ENCODE measurements around the gene ARHGEF3.

Gene ARHGEF3

DNA sequence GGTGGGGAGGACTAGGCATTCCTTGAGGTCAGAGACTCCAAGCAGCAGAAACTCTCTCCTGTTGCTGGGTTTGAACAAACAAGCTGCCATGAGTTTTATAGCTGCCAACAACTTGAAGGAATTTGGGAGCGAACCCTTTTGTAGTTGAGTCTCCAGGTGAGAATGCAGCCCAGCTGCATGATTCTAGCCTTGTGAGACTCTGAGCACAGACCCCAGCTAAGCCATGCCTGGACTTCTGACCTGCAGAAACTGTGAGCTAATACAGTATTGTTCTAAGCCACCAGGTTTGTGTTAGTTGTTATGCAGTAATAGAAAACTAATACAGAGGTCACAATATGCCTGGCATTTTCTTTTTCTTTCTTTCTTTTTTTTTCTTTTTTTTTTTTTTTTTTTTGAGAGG lies 112.4 kb downstream of the ARHGEF3 start:
- Histone ChIP-seq H3K4me2 (ENCODE audit: low read length) (no peak overlapping the region), H3K9me3 (ENCODE audit: control insufficient read depth, insufficient read depth, low read length) (no peaks in the 10 kb centered on the region), H3K4me3 (ENCODE audit: low read length) (no peak overlapping the region), H3K27me3 (ENCODE audit: control insufficient read depth, low read length) (no peaks in the 10 kb centered on the region), H3K79me2 (ENCODE audit: control insufficient read depth, low read length) (no peaks in the 10 kb centered on the region), H3K4me1 (ENCODE audit: control insufficient read depth, low read length) (peaks cover 21% of the 10 kb centered on the region), H3K9me2 (replicated peaks; ENCODE audit: control insufficient read depth, low read length) (no peaks in the 10 kb centered on the region), H3K36me3 (ENCODE audit: control insufficient read depth, low read length) (peaks cover 3% of the 10 kb centered on the region; the same call in 1 of the 2 replicates), H3F3A (ENCODE audit: control insufficient read depth, insufficient read depth) (0 out of 2 replicates have a peak, but pooled peaks cover 2% of the 10 kb centered on the region), H3K27ac (ENCODE audit: low read depth, low read length) (no peak overlapping the region), H4K20me1 (ENCODE audit: control insufficient read depth, insufficient read depth, low read depth, low read length) (no peaks in the 10 kb centered on the region)
- TF ChIP-seq, protein P1, sequence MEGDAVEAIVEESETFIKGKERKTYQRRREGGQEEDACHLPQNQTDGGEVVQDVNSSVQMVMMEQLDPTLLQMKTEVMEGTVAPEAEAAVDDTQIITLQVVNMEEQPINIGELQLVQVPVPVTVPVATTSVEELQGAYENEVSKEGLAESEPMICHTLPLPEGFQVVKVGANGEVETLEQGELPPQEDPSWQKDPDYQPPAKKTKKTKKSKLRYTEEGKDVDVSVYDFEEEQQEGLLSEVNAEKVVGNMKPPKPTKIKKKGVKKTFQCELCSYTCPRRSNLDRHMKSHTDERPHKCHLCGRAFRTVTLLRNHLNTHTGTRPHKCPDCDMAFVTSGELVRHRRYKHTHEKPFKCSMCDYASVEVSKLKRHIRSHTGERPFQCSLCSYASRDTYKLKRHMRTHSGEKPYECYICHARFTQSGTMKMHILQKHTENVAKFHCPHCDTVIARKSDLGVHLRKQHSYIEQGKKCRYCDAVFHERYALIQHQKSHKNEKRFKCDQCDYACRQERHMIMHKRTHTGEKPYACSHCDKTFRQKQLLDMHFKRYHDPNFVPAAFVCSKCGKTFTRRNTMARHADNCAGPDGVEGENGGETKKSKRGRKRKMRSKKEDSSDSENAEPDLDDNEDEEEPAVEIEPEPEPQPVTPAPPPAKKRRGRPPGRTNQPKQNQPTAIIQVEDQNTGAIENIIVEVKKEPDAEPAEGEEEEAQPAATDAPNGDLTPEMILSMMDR (IDR thresholded peaks at IDR 0.05; ENCODE audit: low read depth, low read length, poor library complexity, severe bottlenecking) = no peak
- no peak for TF ChIP-seq EZH2phosphoT487 (IDR thresholded peaks at IDR 0.05; ENCODE audit: borderline replicate concordance, low read length)

DNA sequence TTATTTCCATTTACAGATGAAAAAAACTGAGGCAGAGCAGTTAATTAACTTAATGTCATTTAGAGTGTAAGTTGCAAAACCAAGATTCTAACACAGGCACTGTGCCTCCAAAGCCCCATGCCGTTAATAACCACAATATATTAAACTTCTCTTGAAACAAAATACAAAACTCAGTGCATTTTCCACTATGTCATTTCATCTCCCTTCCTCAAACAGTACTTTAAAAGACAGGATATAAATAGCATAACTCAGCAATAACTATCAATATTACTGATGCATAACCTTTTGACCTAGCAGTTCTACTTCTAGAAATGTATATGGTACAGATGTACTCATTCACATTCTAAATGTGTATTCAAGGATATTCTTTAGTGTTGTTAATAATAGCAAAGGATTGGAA lies 113.6 kb downstream of the ARHGEF3 start:
- Histone ChIP-seq H3K4me2 (ENCODE audit: low read length) (no peak overlapping the region), H3K9me3 (ENCODE audit: control insufficient read depth, insufficient read depth, low read length) (peaks cover 7% of the 10 kb centered on the region), H3K36me3 (ENCODE audit: control insufficient read depth, low read length) (peaks cover 12% of the 10 kb centered on the region), H3K4me3 (ENCODE audit: low read length) (no peak overlapping the region), H4K20me1 (ENCODE audit: control insufficient read depth, insufficient read depth, low read depth, low read length) (no peaks in the 10 kb centered on the region), H3K79me2 (ENCODE audit: control insufficient read depth, low read length) (no peaks in the 10 kb centered on the region), H3K27ac (ENCODE audit: low read depth, low read length) (no peak overlapping the region), H3F3A (ENCODE audit: control insufficient read depth, insufficient read depth) (0 out of 2 replicates have a peak, but pooled peaks cover 2% of the 10 kb centered on the region), H3K4me1 (ENCODE audit: control insufficient read depth, low read length) (peaks cover 18% of the 10 kb centered on the region), H3K27me3 (ENCODE audit: control insufficient read depth, low read length) (no peaks in the 10 kb centered on the region), H3K9me2 (replicated peaks; ENCODE audit: control insufficient read depth, low read length) (no peaks in the 10 kb centered on the region)
- TF ChIP-seq EZH2phosphoT487 (IDR thresholded peaks at IDR 0.05; ENCODE audit: borderline replicate concordance, low read length) = no peak
- TF ChIP-seq, protein P1 (IDR thresholded peaks at IDR 0.05; ENCODE audit: low read depth, low read length, poor library complexity, severe bottlenecking) = no peak

DNA sequence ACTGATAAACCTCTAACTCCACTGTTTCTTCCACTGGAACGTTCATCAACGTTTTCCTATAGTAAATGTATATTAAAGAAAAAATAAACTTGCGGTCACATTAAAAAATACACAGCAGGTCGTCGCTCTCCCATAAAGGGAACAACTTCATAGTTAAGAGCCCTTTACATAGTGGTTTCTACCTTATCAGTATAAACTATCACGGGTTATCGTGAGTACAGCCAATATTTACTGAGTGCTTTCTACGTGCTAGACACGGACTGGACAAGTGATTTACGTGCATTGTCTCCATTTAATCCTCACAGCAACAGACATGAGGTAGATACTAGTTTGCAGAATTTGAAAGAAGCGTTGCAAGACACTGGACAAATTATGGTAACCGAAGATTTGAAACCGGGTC lies 117.7 kb downstream of the ARHGEF3 start:
- peaks cover 46% of the 10 kb centered on the region for H3K36me3 ChIP-seq (ENCODE audit: control insufficient read depth, low read length)
- H3K79me2 ChIP-seq (ENCODE audit: control insufficient read depth, low read length) = peaks cover 39% of the 10 kb centered on the region
- no peak overlapping the region for H3K4me2 ChIP-seq (ENCODE audit: low read length)
- H3K9me2 ChIP-seq (replicated peaks; ENCODE audit: control insufficient read depth, low read length) = no peaks in the 10 kb centered on the region
- 0 out of 2 replicates have a peak, but pooled peaks cover 6% of the 10 kb centered on the region for H4K20me1 ChIP-seq (ENCODE audit: control insufficient read depth, insufficient read depth, low read depth, low read length)
- H3K9me3 ChIP-seq (ENCODE audit: control insufficient read depth, insufficient read depth, low read length) = peaks cover 7% of the 10 kb centered on the region
- H3F3A ChIP-seq (ENCODE audit: control insufficient read depth, insufficient read depth) = 0 out of 2 replicates have a peak, but pooled peaks cover 2% of the 10 kb centered on the region
- TF ChIP-seq EZH2phosphoT487 (IDR thresholded peaks at IDR 0.05; ENCODE audit: borderline replicate concordance, low read length) = no peak
- TF ChIP-seq, protein P1 (IDR thresholded peaks at IDR 0.05; ENCODE audit: low read depth, low read length, poor library complexity, severe bottlenecking) = no peak
- no peak overlapping the region for H3K27ac ChIP-seq (ENCODE audit: low read depth, low read length)
- H3K4me3 ChIP-seq (ENCODE audit: low read length) = no peak overlapping the region
- H3K4me1 ChIP-seq (ENCODE audit: control insufficient read depth, low read length) = peaks cover 38% of the 10 kb centered on the region
- H3K27me3 ChIP-seq (ENCODE audit: control insufficient read depth, low read length) = no peaks in the 10 kb centered on the region
